AG04450 (cell line): ENCODE measurements around the gene PTPRD. TPM values are rescaled to one million over a fixed set of nuclear protein-coding genes. Genes with fewer than 3 reads are reported as not detected.

Source experiments
- CTCF ChIA-PET: fragments of 300-600, 350-600 bp; formaldehyde crosslinking; extraction: SDS; loops from one replicate; lab custom pipeline; 2022; ENCODE audit warnings: antibody characterized with exemption, inconsistent platforms; lab: Charles Lee
- POLR2A ChIA-PET: fragments of 350-600 bp; formaldehyde crosslinking; extraction: SDS; loops from one replicate; lab custom pipeline; 2021; ENCODE audit warnings: antibody characterized with exemption, inconsistent platforms; lab: Yijun Ruan, JAX
- DNase-seq: peaks from one replicate; pipeline ENCODE4 v3.0.0-alpha.2; 2011; ENCODE audit warnings: low read depth, low spot score
- H3K27ac ChIP-seq: one replicate; pipeline ENCODE4 v1.5.1; 2012; ENCODE audit warnings: low read depth, low read length, control low read depth
- H3K27me3 ChIP-seq: one replicate; pipeline ENCODE4 v1.6.0; 2012; ENCODE audit warnings: low read length; ENCODE audit not compliant: control insufficient read depth, insufficient read depth
- H3K4me3 ChIP-seq: 2 replicates; pipeline ENCODE4 v1.5.1; 2011; ENCODE audit warnings: mild to moderate bottlenecking, low read depth, low read length, control low read depth
- H3K9me3 ChIP-seq: 2 replicates; pipeline ENCODE4 v1.5.1; 2012; ENCODE audit warnings: low read length; ENCODE audit not compliant: control insufficient read depth, insufficient read depth
- polyA plus RNA-seq: library from polyadenylated mRNA; depleted of rRNA; stranded (reverse); fragments of >200 nt; gene quantifications from 2 replicates; pipeline ENCODE4 v1.2.3, GENCODE V29; 2011
- TF ChIP-seq, protein P1 (sequence below): IDR thresholded peaks from 2 replicates; pipeline ENCODE4 v1.5.1; 2011; ENCODE audit warnings: low read depth, low read length, control low read depth, inconsistent platforms

PTPRD gene
- polyA plus RNA-seq, 1 experiment: 0.19 TPM

GRCh38 chr9:9752722-9753121 lies 860.1 kb downstream of the PTPRD start:
- H3K27ac ChIP-seq: no peak overlapping the region
- no peak overlapping the region for H3K4me3 ChIP-seq
- no peaks in the 10 kb centered on the region for H3K9me3 ChIP-seq
- CTCF ChIA-PET: no interaction called here
- POLR2A ChIA-PET: no interaction called here
- no peaks in the 10 kb centered on the region for H3K27me3 ChIP-seq
- TF ChIP-seq, protein P1, sequence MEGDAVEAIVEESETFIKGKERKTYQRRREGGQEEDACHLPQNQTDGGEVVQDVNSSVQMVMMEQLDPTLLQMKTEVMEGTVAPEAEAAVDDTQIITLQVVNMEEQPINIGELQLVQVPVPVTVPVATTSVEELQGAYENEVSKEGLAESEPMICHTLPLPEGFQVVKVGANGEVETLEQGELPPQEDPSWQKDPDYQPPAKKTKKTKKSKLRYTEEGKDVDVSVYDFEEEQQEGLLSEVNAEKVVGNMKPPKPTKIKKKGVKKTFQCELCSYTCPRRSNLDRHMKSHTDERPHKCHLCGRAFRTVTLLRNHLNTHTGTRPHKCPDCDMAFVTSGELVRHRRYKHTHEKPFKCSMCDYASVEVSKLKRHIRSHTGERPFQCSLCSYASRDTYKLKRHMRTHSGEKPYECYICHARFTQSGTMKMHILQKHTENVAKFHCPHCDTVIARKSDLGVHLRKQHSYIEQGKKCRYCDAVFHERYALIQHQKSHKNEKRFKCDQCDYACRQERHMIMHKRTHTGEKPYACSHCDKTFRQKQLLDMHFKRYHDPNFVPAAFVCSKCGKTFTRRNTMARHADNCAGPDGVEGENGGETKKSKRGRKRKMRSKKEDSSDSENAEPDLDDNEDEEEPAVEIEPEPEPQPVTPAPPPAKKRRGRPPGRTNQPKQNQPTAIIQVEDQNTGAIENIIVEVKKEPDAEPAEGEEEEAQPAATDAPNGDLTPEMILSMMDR: no peak
- DNase-seq: no peak

DNA sequence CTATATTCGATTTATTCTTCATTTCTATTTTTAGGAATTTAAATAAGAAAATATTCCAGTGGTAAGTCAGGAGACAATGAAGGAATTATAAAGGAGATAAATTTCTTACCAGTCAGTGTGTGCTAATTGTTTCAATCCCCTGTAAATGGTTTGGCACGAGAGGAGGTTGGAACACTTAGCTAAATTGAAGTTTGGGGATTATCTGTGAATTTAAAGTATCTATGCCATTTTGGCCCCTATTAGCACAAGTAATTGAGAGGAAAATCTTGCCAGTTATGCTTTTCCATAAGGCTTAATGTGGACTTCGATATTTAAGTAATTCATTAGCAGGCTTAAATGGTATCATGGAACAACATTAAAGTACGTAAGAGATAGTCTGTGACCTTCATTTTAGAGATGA lies 860.8 kb downstream of the PTPRD start:
- no peaks in the 10 kb centered on the region for H3K27me3 ChIP-seq
- H3K4me3 ChIP-seq: no peak overlapping the region
- DNase-seq: no peak
- ChIA-PET CTCF (no interaction called here), POLR2A (no interaction called here)
- H3K27ac ChIP-seq: no peak overlapping the region
- H3K9me3 ChIP-seq: no peaks in the 10 kb centered on the region
- TF ChIP-seq, protein P1: no peak

DNA sequence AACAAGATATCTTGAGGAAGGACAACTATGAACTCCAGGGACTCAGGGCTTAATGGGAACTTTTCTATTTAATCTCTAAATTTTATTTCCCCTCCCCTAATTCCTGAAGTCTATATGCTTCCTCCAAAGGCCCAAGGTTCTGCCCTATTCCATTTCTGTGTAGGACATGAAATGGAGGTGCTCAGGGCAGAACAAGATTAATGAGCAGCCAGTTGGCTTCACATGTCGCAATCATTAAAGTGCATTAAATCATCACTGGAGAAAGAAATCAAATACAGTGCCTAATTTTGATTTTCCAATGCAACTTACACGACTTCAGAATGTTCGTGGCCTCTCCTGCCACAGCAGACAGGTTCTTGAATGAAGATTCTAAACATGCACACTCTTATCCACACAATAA lies 862.1 kb downstream of the PTPRD start:
- no peaks in the 10 kb centered on the region for H3K9me3 ChIP-seq
- DNase-seq: no peak
- TF ChIP-seq, protein P1: no peak
- no peak overlapping the region for H3K27ac ChIP-seq
- CTCF ChIA-PET: no interaction called here
- no peaks in the 10 kb centered on the region for H3K27me3 ChIP-seq
- no peak overlapping the region for H3K4me3 ChIP-seq
- POLR2A ChIA-PET: no interaction called here

DNA sequence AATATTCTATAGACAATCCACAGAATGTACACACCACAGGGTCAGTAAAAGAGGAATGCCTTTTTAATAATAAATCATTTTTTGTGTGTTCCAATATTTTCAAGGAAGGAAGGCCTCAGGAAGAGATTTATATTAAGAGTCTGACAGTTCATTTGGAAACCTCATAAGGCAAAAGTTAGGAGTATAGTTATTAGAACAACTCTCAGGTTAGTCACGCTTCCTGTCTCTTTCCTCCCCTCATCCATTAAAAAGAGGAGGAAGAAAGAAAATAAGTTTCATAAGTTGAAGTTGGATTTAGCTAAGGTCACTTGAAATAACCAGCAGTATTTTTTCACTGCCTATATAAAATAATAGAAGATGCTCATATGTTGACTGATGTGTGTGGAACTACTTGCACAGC lies 863.2 kb downstream of the PTPRD start:
- TF ChIP-seq, protein P1: no peak
- H3K27ac ChIP-seq: no peak overlapping the region
- CTCF ChIA-PET: no interaction called here
- POLR2A ChIA-PET: no interaction called here
- H3K27me3 ChIP-seq: no peaks in the 10 kb centered on the region
- H3K4me3 ChIP-seq: no peak overlapping the region
- no peaks in the 10 kb centered on the region for H3K9me3 ChIP-seq
- DNase-seq: no peak

DNA sequence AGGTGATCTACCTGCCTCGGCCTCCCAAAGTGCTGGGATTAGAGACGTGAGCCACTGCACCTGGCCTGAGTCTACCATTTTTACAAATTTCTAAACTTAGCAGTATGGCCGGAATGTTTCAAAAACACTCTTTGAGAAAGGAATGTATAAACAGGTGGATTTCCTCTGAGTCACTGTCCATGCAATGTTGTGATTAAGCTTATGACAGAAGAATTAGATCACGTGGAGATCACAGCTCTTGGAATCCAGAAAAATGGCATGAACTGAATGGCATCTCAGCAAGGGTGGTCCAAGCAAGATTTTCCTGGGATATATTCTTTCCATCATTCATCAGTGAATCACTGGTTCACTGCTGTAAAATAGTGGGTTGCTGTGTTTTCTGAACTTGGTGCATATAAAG lies 865.0 kb downstream of the PTPRD start:
- Histone ChIP-seq H3K9me3 (no peaks in the 10 kb centered on the region), H3K4me3 (no peak overlapping the region), H3K27ac (no peak overlapping the region), H3K27me3 (no peaks in the 10 kb centered on the region)
- ChIA-PET POLR2A (no interaction called here), CTCF (no interaction called here)
- no peak for DNase-seq
- TF ChIP-seq, protein P1: no peak
